Measurements from ENCODE around the gene SCARB1. TPM values are rescaled to one million over a fixed set of nuclear protein-coding genes. Genes with fewer than 3 reads are reported as not detected.

Gene SCARB1
- total RNA-seq, 2 donors from 2014 or later, result 16.5 to 18.9 TPM

GRCh38 chr12:124769163-124769530 lies 94.5 kb downstream of the SCARB1 start:
- WGBS, 2 donors, result 73 to 82% methylated on average over 3 of the region's 3 CpGs
- no peak for TF ChIP-seq CTCF (IDR thresholded peaks at IDR 0.05)
- TF ChIP-seq POLR2A (IDR thresholded peaks at IDR 0.05), result no peak
- intact Hi-C loops (cut with DNase I), result no loop called here
- peaks cover 13% of the 10 kb centered on the region for H3K4me1 ChIP-seq
- no peaks in the 10 kb centered on the region for H3K27me3 ChIP-seq
- H3K4me3 ChIP-seq, result no peak overlapping the region
- peaks cover 0 to 7% (median 0%) of the 10 kb centered on the region in 3 donors for H3K9me3 ChIP-seq
- no peaks in the 10 kb centered on the region for H3K36me3 ChIP-seq (replicated peaks in 1 of 2; ENCODE audit: insufficient read depth in 1 of 2, low read depth in 2 of 2)
- ATAC-seq (no peak), DNase-seq (no peak)
- H3K27ac ChIP-seq, result no peak overlapping the region

DNA sequence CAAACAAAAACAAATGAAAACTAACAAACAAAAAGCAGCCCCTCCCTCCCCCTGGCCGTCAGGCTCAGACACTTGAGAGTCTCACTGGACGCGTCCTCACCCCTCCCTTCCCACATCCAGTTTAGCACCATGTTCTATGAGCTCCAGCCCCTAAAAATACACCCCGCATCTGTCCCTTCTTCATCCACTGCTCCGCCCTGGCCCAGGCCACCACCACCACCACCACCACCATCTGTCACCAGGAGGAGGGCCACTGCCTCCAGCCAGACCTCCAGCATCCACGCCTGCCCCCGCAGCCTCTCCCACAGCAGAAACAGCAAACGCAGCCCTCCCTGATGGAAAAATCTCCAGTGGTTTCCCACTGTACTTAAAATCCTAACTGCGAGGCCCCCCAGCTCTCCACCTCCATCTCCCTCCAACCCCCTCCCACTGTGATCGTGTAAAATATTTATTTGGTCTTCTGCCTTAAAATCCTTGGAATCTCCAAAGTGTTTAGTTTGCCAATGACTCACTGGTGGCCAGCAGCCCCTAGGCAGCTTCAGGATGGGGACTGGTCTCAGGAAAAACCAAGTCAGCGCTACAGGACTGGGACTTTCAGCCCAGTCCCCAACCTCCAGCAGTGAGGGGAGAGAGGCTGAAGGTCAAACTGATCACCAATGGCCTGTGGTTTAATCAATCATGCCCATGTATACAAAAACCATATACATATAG lies 95.1 kb downstream of the SCARB1 start:
- Histone ChIP-seq H3K27me3 (no peaks in the 10 kb centered on the region), H3K4me3 (no peak overlapping the region), H3K4me1 (peaks cover 13% of the 10 kb centered on the region), H3K9me3 (peaks cover 0 to 7% (median 0%) of the 10 kb centered on the region in 3 donors), H3K36me3 (replicated peaks in 1 of 2; ENCODE audit: insufficient read depth in 1 of 2, low read depth in 2 of 2) (no peaks in the 10 kb centered on the region), H3K27ac (no peak overlapping the region)
- 73 to 81% methylated on average over 11 of the region's 11 CpGs for WGBS, 2 donors
- intact Hi-C loops (cut with DNase I), result no loop called here
- no peak for DNase-seq
- TF ChIP-seq CTCF (IDR thresholded peaks at IDR 0.05) (no peak), POLR2A (IDR thresholded peaks at IDR 0.05) (no peak)
- no peak for ATAC-seq

DNA sequence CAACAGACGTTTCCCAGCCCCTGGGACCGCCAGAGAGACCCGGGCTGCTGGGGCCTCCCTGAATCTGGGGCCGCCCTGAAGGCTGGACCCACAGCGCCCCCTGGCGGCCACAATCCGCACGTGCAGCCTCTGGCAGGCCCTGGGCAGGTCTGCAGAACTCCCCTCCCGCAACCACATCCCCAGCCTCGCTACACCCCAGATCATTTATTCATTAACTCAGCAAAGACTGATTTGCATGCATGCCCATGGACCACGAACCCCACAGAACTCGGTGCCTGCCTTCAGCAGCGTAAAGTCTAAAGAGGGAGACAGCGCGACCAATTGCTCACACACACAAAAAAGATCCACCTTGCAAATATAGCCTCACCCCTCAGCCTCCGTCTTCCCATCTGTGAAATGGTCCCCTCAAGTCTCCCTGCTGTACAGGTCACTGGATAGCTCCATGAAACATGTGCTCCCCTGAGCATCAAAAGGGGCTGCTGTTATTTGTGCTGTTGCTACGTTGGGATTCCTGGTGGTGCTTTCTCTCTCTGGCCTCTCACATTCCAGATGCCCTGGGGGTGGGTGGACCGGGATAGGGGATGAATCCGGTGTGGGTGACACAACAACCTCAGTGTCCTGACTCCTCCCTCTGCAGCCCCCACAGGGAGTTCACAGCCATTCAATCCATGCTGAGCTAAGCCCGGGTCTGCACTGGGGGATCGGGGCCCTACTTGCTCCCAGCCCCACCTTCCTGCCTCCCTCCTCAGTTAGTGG lies 96.4 kb downstream of the SCARB1 start:
- DNase-seq (peak; percentile 74 to 82 (median 78)), ATAC-seq (peak; percentile 66)
- no peaks in the 10 kb centered on the region for H3K27me3 ChIP-seq
- intact Hi-C loops (cut with DNase I), result no loop called here
- no peak overlapping the region for H3K4me3 ChIP-seq
- TF ChIP-seq CTCF (IDR thresholded peaks at IDR 0.05), result peak; percentile 92 to 99 (median 95)
- TF ChIP-seq POLR2A (IDR thresholded peaks at IDR 0.05), result no peak
- H3K27ac ChIP-seq, result no peak overlapping the region
- peaks cover 13% of the 10 kb centered on the region for H3K4me1 ChIP-seq
- H3K9me3 ChIP-seq, result peaks cover 0 to 7% (median 0%) of the 10 kb centered on the region in 3 donors
- H3K36me3 ChIP-seq (replicated peaks in 1 of 2; ENCODE audit: insufficient read depth in 1 of 2, low read depth in 2 of 2), result no peaks in the 10 kb centered on the region
- 28 to 39% methylated on average over 18 to 21 of the region's 21 CpGs for WGBS, 2 donors

- peak overlapping the region in 1 of 4 donors; percentile 1 for H3K27ac ChIP-seq
- no peak overlapping the region for H3K4me3 ChIP-seq
- no peaks in the 10 kb centered on the region for H3K27me3 ChIP-seq
- no peak for ATAC-seq
- no peaks in the 10 kb centered on the region for H3K36me3 ChIP-seq (replicated peaks in 1 of 2; ENCODE audit: insufficient read depth in 1 of 2, low read depth in 2 of 2)
- intact Hi-C loops (cut with DNase I), result no loop called here
- no peak for TF ChIP-seq POLR2A (IDR thresholded peaks at IDR 0.05)
- no peak for TF ChIP-seq CTCF (IDR thresholded peaks at IDR 0.05)
- H3K4me1 ChIP-seq, result peaks cover 9% of the 10 kb centered on the region
- peaks cover 0 to 7% (median 0%) of the 10 kb centered on the region in 3 donors for H3K9me3 ChIP-seq
- DNase-seq, result no peak
These were observed 97.0 kb downstream of the SCARB1 start for GRCh38 chr12:124766727-124767065.

Measured in body of pancreas (tissue), 4 donors.